ENCODE data around the gene SLC25A39.
"Not testable (repeated sequence)": the region's sequence is repeated elsewhere in the genome, so short reads cannot be mapped to it uniquely, and the experiment has no call there.

The SLC25A39 gene, protein sequence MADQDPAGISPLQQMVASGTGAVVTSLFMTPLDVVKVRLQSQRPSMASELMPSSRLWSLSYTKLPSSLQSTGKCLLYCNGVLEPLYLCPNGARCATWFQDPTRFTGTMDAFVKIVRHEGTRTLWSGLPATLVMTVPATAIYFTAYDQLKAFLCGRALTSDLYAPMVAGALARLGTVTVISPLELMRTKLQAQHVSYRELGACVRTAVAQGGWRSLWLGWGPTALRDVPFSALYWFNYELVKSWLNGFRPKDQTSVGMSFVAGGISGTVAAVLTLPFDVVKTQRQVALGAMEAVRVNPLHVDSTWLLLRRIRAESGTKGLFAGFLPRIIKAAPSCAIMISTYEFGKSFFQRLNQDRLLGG

DNA sequence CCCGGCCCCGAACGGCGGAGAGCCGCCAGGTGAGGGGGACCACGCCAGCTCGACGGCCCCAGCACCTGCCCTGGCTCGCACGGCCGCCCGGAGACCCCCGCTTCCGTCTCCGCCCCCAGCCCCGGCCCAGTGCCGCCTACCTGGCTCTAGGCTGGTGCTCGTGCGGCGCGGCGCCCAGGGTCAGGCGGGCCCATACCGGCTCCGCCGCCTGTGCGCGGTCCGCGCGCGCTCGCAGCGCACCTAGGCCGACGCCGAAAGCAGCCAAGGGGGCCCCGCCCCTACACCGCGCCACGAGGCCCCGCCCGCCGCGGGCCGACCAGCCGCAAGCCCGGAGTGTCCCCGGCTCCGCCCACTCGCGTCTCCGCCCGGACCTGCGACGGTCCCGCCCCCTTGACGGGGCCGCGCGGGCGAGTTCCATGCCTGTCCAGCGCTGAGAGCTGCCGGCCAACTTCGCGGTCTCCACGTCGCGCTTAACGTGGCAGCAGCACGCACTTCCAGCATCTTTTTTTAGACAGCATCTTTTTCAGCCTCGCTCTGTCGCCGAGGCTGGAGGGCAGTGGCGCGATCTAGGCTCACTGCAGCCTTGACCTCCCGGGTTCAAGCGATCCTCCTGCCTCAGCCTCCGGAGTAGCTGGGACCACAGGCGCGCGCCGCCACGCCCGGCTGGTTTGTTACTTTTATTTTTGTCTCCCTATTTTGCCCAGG lies at the start of gene SLC25A39:
TSS of gene SLC25A39 (minus strand) at position 253 of the 705 bp plus-strand sequence. CDS start 1,261 bp downstream, outside the sequence.
- peak; percentile 96 for DNase-seq (ENCODE audit: low spot score)

DNA sequence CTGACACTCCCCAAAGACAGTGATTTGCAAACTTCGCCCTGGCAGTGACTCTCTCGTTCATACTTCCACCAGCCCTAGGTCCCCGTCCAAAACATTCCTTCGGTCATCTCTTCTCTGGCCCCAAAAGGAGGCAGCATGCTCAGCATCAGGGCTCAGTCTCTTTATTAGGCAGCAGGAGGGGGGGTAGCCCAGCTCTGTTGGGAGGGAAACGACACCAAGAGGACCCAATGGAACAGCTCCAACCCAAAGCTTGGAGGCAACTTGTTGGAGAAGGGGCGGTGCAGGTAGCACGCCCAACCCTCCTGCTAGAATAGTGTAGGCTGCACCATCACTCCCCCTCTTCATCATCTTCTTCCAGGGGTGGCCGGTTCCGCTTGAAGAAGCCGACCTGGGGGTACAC lies 47.4 kb upstream of the SLC25A39 start:
- no peak for DNase-seq (ENCODE audit: low spot score)

DNA sequence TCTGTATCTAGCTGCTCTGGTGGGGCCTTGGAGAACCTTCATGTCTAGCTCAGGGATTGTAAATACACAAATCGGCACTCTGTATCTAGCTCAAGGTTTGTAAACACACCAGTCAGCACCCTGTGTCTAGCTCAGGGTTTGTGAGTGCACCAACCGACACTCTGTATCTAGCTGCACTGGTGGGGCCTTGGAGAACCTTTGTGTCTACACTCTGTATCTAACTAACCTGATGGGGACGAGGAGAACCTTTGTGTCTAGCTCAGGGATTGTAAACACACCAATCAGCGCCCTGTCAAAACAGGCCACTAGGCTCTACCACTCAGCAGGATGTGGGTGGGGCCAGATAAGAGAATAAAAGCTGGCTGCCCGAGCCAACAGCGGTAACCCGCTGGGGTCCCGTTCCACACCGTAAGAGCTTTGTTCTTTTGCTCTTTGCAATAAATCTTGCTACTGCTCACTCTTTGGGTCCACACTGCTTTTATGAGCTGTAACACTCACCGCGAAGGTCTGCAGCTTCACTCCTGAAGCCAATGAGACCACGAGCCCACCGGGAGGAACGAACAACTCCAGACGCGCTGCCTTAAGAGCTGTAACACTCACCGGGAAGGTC lies 44.9 kb upstream of the SLC25A39 start:
- DNase-seq (ENCODE audit: low spot score) = not testable (repeated sequence)

DNA sequence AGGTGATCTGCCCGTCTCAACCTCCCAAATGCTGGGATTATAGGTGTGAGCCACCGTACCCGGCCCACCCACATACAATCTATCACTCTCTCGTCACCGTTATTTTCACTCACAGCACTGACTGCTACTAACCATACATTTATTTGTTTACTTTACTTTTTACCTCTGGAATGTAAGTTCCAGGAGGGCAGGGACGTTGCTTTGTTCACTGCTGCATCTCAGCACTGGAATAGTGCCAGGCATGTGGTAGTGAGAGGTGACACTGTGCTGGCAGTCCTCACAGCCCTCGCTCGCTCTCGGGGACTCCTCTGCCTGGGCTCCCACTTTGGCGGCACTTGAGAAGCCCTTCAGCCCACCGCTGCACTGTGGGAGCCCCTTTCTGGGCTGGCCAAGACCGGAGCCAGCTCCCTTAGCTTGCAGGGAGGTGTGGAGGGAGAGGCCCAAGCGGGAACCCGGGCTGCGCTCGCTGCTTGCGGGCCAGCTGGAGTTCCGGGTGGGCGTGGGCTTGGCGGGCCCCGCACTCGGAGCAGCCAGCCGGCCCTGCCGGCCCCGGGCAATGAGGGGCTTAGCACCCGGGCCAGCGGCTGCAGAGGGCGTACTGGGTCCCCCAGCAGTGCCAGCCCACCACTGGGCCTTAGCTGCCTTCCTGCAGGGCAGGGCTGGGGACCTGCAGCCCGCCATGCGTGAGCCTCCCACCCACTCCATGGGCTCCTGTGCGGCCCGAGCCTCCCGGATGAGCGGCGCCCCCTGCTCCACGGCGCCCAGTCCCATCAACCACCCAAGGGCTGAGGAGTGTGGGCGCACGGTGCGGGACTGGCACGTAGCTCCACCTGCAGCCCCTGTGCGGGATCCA lies 44.0 kb upstream of the SLC25A39 start:
- not testable (repeated sequence) for DNase-seq (ENCODE audit: low spot score)

DNA sequence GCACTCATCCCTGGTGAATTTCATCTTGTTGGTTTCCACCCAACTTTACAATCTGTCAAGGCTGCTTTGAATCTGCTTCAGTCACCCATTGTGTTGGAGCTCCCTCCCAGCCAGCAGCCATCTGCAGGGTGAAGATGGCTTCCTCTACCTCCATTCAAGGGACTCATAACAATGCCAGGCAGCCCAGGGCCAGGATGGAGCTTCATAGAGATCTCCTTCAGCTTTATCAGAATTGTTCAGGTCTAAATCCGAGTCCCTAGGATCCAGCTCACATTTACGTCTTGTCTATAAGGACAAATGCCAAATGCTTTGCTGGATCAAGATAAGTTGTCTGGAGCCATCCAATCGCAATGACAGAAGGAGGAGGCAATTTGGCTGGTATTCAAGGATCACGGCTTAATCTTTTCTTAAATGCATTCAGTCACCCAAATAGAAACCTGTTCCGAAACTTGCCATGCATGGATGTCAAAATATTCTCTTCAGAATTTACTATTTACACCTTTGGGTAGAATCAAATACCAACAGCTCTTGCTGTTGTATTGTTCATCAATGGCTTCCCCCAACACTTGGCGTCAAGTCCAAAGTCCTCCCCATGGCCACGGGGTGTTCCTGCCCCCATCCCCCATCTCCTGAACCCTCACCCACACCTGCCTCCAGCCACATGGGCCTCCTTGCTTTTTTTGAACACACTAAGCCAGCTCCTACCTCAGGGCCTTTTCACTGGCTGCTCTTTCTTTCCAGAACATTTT lies 42.8 kb upstream of the SLC25A39 start:
- no peak for DNase-seq (ENCODE audit: low spot score)

DNA sequence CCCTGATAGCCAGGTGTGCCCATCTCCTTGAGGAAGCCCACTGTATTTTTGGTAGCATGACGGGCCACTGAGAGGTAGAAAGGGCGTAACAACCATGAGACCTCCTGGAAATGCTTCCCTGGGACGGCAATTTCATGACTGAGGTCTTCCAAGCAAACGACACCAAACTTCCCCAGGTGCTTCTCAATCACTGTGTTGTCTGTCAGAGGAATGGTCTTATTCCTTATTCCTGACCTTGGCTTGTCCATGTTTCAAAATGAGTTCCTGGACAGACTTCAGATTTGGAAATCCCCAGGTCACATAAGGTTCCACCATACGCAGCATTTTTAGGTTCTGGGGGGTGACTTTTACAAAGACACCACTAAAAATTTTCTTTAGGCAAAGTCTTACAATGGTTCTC lies 40.4 kb upstream of the SLC25A39 start:
- DNase-seq (ENCODE audit: low spot score) = not testable (repeated sequence)

DNA sequence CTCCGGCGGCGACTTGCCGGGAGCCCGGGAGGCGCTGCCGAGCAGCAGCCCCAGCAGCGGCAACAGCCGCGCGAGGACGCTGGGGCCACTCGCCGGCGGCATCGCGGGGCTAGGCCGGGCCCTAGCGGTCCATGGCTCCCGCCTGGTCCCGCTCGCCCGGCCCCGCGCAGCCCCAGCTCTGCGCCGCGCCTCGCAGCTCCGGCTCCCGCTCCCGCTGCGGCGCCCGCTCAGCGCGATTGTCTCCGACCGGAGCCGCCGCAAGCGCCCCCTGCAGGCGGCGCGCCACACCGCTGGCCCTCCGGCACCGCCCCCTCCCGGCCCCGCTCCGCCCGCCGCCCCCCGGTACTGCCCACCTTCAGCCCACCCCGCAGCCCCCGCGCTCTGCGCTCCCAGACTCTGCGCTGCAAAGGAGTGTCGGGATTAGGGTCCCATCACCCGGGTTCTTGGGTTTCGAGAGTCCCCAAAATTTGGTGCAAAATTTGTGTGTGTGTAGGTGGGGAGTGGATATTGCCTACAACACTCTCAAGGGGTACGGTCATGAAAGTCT lies 39.1 kb upstream of the SLC25A39 start, which contains the start of gene FAM171A2:
TSS of gene FAM171A2 (minus strand) at position 241 of the 547 bp plus-strand sequence. CDS start at position 102, 139 bp downstream.
- DNase-seq (ENCODE audit: low spot score) = peak; percentile 71

DNA sequence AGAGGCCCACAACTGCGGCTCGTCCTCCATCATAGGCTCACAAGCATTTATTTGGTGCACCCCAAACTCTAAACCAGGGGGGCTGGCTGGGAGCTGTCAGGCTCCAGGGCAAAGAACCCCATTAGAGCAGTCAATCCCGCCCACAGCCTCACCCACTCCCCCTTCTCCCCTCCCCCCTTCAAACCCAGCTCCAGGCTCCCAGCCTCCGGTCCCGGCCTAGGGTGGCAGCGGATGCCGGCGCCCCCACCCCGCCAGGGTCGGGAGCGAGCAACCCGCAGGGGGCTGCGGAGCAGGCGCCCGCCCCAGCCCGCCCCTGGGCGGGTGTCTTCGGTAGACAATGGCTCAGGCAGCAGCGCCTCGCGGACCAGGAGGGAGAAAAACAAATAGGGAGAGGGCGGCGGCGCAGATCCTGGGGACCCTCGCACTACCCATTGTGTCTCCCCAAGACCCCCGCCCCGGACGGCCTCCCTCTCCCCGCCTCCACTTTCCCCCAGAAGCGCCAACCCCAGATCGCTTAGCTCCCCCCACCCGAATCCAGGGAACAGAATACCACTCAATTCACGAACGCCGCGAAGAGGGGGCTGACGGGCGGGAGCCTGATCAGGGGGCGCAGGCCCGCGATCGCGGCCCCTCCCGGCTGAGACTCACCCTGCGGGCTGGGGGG lies 38.5 kb upstream of the SLC25A39 start:
- no peak for DNase-seq (ENCODE audit: low spot score)

DNA sequence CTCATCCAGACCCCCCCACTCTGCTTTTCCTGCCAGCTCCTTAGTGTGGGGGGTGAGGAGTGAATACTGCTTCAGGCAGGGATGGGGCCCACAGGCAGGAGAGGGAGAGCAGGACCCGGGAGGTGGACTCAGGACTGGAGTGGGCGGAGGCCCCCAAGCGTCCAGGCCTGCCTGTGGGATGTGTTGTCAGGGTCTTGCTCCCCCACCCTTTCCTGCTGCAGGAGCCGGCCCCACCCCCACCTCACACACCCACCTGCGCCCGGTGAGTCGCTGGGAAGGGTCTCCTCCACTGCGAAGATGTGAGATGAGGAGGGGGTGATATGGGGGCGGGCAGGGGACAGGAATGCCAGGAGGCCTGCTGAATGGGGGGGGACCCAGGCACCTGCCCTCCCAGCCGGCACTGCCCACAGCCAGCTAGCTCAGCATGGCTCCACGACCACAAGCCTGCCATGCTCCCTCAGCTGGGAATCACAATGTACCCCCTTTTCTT lies 37.9 kb upstream of the SLC25A39 start:
- no peak for DNase-seq (ENCODE audit: low spot score)

DNA sequence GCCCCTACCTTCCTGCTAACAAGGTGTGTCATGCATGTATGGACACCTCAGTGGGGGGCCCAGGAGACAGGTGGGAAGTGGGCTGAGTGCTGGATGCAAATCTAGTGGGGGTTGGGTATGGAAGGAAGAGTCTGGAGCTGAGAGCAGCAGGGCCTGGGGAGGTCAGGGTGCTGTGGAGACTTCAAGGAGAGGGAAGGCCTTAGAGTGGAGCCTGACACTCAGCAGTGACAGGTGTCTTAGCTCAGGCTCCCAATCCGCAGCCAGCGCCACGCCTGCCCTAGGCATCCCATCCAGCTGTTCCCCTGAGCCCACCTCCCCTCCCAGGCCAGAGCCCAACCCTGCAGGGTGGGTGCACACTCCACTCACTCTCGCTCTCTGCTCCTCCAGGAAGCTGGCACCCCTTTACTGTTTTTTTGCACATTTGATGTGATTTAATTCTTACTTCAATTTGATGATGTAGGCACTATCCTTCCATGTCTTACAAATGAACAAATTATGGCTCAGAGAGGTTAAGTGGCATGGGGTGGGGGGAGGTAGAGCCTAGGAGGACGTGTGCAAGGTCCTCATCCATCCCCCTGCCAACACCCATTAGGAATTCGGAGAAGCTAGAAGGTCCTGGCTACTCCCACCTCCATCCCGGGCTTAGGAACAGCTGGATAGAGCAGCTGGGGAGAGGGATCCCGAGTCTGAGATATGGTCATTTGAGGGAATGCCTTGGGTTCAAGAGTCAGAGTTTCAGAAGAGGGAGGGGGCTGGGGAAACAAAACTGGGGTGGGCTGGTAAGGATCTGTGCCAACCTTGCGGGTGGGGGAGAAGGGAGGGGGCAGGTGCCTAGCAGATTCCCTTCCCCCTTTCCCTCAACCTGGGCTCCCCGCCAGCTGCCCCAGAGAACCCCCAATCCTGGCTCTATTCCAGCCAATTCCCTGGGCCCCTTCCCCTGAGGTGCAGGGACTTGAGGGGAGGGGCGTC lies 37.0 kb upstream of the SLC25A39 start:
- DNase-seq (ENCODE audit: low spot score) = no peak

DNA sequence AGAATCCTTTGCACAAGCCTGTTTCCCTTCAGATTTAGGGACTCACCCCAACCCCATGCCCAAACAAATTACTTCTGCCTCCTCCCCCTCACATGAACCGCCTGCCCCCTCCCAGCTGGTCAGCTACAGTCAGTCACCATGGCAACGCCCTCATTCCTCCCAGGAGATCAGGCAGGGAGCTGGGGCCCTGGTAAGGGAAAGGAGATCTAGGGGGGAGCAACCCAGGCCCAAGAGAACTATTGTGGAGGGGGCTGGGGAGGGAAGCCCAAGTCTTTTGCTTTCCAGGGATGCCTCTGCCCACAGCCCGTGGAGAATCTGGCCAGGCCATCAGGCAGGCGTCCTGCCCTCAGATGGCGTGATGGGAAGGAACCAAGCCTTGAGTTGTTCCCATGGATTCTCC lies 36.2 kb upstream of the SLC25A39 start:
- DNase-seq (ENCODE audit: low spot score) = no peak

DNA sequence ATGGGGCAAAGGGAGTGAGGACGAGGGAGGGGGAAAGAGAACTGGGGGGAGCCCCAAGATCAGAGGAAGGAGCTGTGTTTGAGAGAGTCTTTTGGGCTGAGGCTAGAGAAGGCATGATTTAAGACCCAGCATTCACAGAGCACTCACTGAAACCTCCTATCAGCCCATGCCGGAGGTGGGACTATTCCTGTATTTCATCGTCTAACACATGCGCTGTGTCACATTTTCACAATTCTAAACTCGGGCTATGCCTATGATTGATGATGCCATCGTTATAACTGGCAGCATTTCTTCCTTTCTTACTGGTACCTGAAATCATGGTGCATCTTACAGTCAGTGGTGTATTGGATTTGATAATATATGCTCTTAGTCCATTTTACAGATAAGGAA lies 35.5 kb upstream of the SLC25A39 start:
- no peak for DNase-seq (ENCODE audit: low spot score)

DNA sequence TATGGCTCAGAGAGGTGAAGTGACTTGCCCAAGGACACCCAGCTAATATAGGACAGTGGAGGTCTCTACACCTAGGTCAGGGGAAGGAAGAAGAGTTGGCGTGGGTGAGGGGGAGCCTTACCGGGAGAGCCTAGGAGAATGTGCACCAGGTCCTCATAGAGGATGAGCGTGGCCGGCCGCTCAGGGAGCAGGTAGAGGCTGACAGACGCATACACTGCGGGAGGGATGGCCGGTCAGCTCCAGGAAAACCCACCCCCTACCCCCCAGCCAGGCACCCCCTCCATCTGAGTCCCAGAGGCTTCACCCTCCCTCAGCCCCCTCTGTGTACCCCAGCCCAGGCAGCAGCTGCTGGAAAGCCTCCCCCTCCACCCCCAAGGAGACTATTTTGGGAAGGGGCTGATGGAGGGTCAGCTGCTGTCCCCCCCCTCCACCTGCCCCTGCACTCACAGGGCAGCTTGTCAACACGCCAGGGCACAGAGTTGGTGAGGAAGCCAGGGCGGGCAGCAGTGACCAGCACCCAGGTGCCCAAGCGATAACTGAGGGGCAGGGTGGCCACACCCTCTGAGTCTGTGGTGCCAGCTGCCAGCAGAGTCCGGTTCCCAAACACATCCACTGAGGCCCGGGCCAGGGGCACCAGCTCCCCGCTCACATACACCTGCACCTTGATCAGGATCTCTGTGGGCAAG lies 35.0 kb upstream of the SLC25A39 start:
- DNase-seq (ENCODE audit: low spot score) = no peak

DNA sequence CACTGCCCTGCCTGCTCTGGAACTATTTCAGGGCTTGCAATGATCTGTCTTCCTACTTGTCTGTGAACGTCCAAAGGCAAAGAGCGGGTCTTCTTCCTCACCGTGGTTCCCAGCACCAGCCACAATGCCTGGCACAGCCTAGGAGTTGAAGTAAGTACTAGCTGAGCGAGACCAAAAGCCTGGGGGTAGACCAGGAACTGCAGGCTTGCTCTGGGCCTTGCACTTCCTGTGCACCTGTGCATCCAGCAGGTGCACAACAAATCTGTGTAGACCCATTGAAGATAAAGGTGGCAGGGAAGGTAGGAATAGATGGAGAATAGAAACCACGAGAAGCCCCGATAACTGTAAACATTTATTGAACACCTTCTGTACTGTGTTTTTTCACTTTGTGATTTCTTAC lies 34.4 kb upstream of the SLC25A39 start:
- DNase-seq (ENCODE audit: low spot score) = no peak

DNA sequence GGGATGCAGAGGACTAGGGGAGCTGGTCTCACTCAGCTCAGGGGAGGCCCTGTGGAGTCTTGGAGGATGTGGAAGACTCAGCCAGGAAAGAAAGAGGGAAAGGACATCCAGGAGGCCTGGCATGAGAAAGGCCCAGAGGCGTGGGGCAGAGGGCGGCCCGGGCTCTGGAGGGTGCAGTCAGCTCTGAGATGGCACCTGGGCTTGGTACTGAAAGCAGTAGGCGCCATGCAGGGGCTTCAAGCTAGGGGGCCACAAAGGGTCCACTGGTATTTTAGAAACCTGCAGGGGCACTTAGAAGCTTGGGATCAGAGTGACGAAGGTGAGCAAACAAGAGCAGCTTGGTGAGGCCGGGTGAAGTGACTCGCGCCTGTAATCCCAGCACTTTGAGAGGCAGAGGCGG lies 33.4 kb upstream of the SLC25A39 start:
- DNase-seq (ENCODE audit: low spot score) = no peak

DNA sequence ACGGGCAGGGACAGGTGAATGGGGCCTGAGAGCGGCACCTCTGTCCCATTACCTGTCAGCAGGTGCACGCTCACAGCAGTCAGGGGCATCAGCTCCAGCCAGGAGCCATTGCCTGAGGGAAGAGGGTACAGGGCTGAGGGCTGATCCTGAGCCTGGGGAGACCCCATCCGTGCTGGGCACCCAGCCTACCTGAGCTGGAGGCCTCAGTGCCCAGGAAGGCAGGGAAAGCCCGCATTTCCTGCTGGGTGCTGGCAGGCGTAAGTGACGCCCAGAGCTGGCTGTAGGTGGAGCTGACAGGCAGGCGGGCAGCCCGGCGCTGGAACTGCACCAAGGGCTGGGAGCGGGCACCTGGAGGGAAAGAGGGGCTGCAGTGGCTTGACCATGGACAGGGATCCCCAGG lies 31.6 kb upstream of the SLC25A39 start:
- no peak for DNase-seq (ENCODE audit: low spot score)

DNA sequence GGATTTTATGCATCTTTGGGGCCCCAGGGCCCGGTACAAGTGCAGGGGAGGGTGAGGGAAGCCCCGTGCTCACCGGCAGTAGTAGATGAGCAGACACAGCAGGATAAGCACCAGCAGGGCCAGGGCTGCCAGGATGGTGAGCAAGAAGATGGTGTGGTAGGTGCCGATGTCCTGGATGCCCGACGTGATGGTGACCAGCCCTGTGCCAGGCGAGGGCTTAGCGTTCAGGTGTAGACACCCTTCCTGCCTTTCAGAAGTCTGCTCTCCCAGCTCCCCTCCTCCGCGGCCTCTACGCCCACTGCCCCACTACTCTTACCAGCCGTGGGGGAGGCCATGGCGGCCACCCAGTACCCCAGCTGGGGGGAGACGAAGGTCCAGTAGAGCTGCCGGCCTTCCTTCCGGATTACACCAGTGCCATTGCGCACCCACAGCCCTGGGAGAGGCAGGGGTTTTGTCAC lies 31.0 kb upstream of the SLC25A39 start:
- DNase-seq (ENCODE audit: low spot score) = no peak

Measured in hematopoietic multipotent progenitor cell treated with erythropoietin and hydrocortisone succinate and interleukin-3 and kit ligand, for 15 days (in vitro differentiated cells).